B cell (primary cell): ENCODE results near the gene USP6NL. TPM values are rescaled to one million over a fixed set of nuclear protein-coding genes. Genes with fewer than 3 reads are reported as not detected.

Experiments used
- ATAC-seq: fragments of 200-7000 bp; cut with Tn5 transposase; one replicate; pipeline ENCODE4 v1.10.0; 2021; ENCODE audit warnings: low read depth, mild to moderate bottlenecking, moderate number of reproducible peaks, moderate library complexity
- CTCF ChIA-PET: fragments of 350-600 bp; sonication (Branson Sonifier 250); formaldehyde crosslinking; loops from one replicate; lab custom pipeline; 2021; ENCODE audit warnings: antibody characterized with exemption, inconsistent platforms; lab: Charles Lee
- POLR2A ChIA-PET: fragments of 350-600 bp; sonication (Branson Sonifier 250); formaldehyde crosslinking; loops from one replicate; lab custom pipeline; 2021; ENCODE audit warnings: antibody characterized with exemption; lab: Charles Lee
- DNase-seq: peaks from one replicate; pipeline ENCODE4 v3.0.0; 2013
- H2AFZ ChIP-seq: 2 replicates; pipeline ENCODE4 v1.6.1; 2012; ENCODE audit warnings: mild to moderate bottlenecking, low read depth, low read length; ENCODE audit not compliant: insufficient read depth, poor library complexity, severe bottlenecking
- H3K27ac ChIP-seq, 2 donors: 1 replicate in 1 of 2; 2 replicates in 1 of 2; pipeline ENCODE4 v1.5.1; 2012 to 2013; ENCODE audit warnings: low read length in 2 of 2, mild to moderate bottlenecking in 2 of 2, moderate library complexity in 1 of 2
- H3K27me3 ChIP-seq, 4 experiments: fragments of 200-600 bp in 1 of 4; sonication (generic) in 1 of 4; replicated peaks in 1 of 4; 1 replicate in 2 of 4; 2 replicates in 2 of 4; pipeline versions ENCODE4 v1.6.1 to v1.7.0; 2013 to 2016; ENCODE audit warnings: low read length in 3 of 4, mild to moderate bottlenecking in 2 of 4, mixed read lengths in 1 of 4, moderate library complexity in 1 of 4; ENCODE audit not compliant: insufficient read depth in 4 of 4, control insufficient read depth in 3 of 4; ENCODE audit errors: control extremely low read depth in 1 of 4
- H3K36me3 ChIP-seq, 2 experiments: replicated peaks in 1 of 2; 1 replicate in 1 of 2; 2 replicates in 1 of 2; pipeline versions ENCODE4 v1.6.1 to v1.7.1; 2013; ENCODE audit warnings: low read length in 1 of 2; ENCODE audit not compliant: insufficient read depth in 2 of 2, control insufficient read depth in 1 of 2; ENCODE audit errors: control extremely low read depth in 1 of 2, extremely low read depth in 1 of 2
- H3K4me1 ChIP-seq, 2 donors: fragments of 200-600 bp in 1 of 2; sonication (generic) in 1 of 2; 1 replicate in 1 of 2; 2 replicates in 1 of 2; pipeline versions ENCODE4 v1.5.1 to v1.6.1; 2013 to 2017; ENCODE audit warnings: low read length in 2 of 2; ENCODE audit not compliant: control insufficient read depth in 2 of 2, insufficient read depth in 2 of 2
- H3K4me2 ChIP-seq: replicated peaks from 2 replicates; pipeline ENCODE3; 2012; ENCODE audit warnings: mild to moderate bottlenecking, low read depth, low read length; ENCODE audit not compliant: poor library complexity, severe bottlenecking
- H3K4me3 ChIP-seq, 5 experiments: fragments of 200-600 bp in 1 of 5; sonication (generic) in 1 of 5; 1 replicate in 3 of 5; 2 replicates in 2 of 5; pipeline versions ENCODE4 v1.5.1 to v1.7.0; 2011 to 2016; ENCODE audit warnings: low read length in 4 of 5, mild to moderate bottlenecking in 4 of 5, low read depth in 2 of 5, control low read depth in 1 of 5, moderate library complexity in 1 of 5; ENCODE audit not compliant: insufficient read depth in 1 of 5; ENCODE audit errors: control extremely low read depth in 1 of 5, extremely low read depth in 1 of 5
- H3K79me2 ChIP-seq: fragments of 200-600 bp; sonication (generic); one replicate; pipeline ENCODE4 v1.6.0; 2016; ENCODE audit warnings: low read length; ENCODE audit not compliant: control insufficient read depth, insufficient read depth
- H3K9ac ChIP-seq: fragments of 200-600 bp; sonication (generic); 2 replicates; pipeline ENCODE4 v1.6.1; 2017; ENCODE audit warnings: mild to moderate bottlenecking, low read length, moderate library complexity
- H3K9me3 ChIP-seq, 3 donors: one replicate each; pipeline versions ENCODE4 v1.6.1 to v1.7.1; 2013; ENCODE audit warnings: low read length in 2 of 3; ENCODE audit not compliant: control insufficient read depth in 2 of 3, insufficient read depth in 1 of 3; ENCODE audit errors: control extremely low read depth in 1 of 3
- H4K20me1 ChIP-seq: 2 replicates; pipeline ENCODE4 v1.6.0; 2012; ENCODE audit warnings: mild to moderate bottlenecking, low read length; ENCODE audit not compliant: insufficient read depth, control insufficient read depth, poor library complexity, severe bottlenecking
- H3K27ac Mint-ChIP-seq: one replicate; pipeline ENCODE4 v1.8.0; 2021; ENCODE audit warnings: mixed read lengths
- H3K27me3 Mint-ChIP-seq: one replicate; pipeline ENCODE4 v1.8.0; 2021; ENCODE audit warnings: mixed read lengths
- H3K4me1 Mint-ChIP-seq: one replicate; pipeline ENCODE4 v1.8.0; 2021; ENCODE audit warnings: mixed read lengths
- H3K4me3 Mint-ChIP-seq: one replicate; pipeline ENCODE4 v1.8.0; 2021; ENCODE audit warnings: mixed read lengths
- H3K9me3 Mint-ChIP-seq: one replicate; pipeline ENCODE4 v1.8.0; 2022; ENCODE audit warnings: mixed read lengths; ENCODE audit not compliant: insufficient read depth
- CTCF ChIP-seq: fragments of 200-600 bp; IDR thresholded peaks from one replicate; pipeline ENCODE4 v1.8.0; 2022; ENCODE audit warnings: antibody characterized with exemption, mild to moderate bottlenecking
- EZH2 ChIP-seq: IDR thresholded peaks from 2 replicates; pipeline ENCODE4 v1.6.1; 2012; ENCODE audit warnings: borderline replicate concordance, low read depth, mild to moderate bottlenecking, moderate library complexity, low read length; ENCODE audit not compliant: insufficient read depth, poor library complexity, severe bottlenecking
- WGBS: methylation state at CpG from one replicate; pipeline ENCODE4 v1.1.5; 2013; ENCODE audit warnings: missing lambda C conversion rate; ENCODE audit not compliant: insufficient coverage; 5-methylcytosine and 5-hydroxymethylcytosine counted together
- intact Hi-C: fragments of 100-400 bp; cut with micrococcal nuclease; formaldehyde crosslinking; loops from one replicate; pipeline ENCODE4 v1.10.0; 2022
- polyA plus RNA-seq: library from polyadenylated mRNA; depleted of rRNA; stranded (reverse); fragments of >200 nt; gene quantifications from 2 replicates; pipeline ENCODE4 v1.2.3, GENCODE V29; 2012
- total RNA-seq, 2 donors: library from RNA; stranded (reverse); fragments of 120-200 nt in 1 of 2; gene quantifications; 1 replicate in 1 of 2; 2 replicates in 1 of 2; pipeline versions ENCODE4 v1.2.3 to v1.2.4, GENCODE V29; 2013 to 2022

The USP6NL gene
- total and polyA plus RNA-seq, 2 donors (not counting 1 experiment from before 2014, with no cell fraction given), result 27.0 to 61.5 TPM

- peaks cover 86% of the 10 kb centered on the region for H3K4me1 Mint-ChIP-seq
- intact Hi-C loops, result loop anchor here (1.0 to 5.0 kb wide), 2 partner anchors 8 to 71 kb away; no protein-coding TSS in a partner anchor
- peak overlapping the region; percentile 67 for H3K4me2 ChIP-seq
- no peak overlapping the region for H2AFZ ChIP-seq
- no peaks in the 10 kb centered on the region for H3K27me3 Mint-ChIP-seq
- H3K9me3 ChIP-seq, result peaks cover 0 to 4% (median 0%) of the 10 kb centered on the region in 3 donors
- ChIA-PET CTCF (interaction anchor here (0.5 to 2.9 kb wide), 11 partner anchors 12 to 189 kb away, joined by 3 to 12 read pairs (median 5); no protein-coding TSS in a partner anchor), POLR2A (interaction anchor here (0.8 kb wide), 1 partner anchor 72 kb away, joined by 3 read pairs; no protein-coding TSS in a partner anchor)
- peaks cover 6% of the 10 kb centered on the region for H4K20me1 ChIP-seq
- H3K27me3 ChIP-seq, result no peaks in the 10 kb centered on the region
- H3K9me3 Mint-ChIP-seq, result no peaks in the 10 kb centered on the region
- H3K27ac ChIP-seq, result peak overlapping the region; percentile 55 to 68
- peak overlapping the region; percentile 51 for H3K4me3 Mint-ChIP-seq
- TF ChIP-seq CTCF, result no peak
- TF ChIP-seq EZH2, result no peak
- peaks cover 62 to 67% of the 10 kb centered on the region in 2 donors for H3K4me1 ChIP-seq
- no peak for DNase-seq
- no peak for ATAC-seq
- H3K79me2 ChIP-seq, result peaks cover 96% of the 10 kb centered on the region
- WGBS, result 80% methylated on average over 1 of the region's 1 CpG
- no peak overlapping the region for H3K9ac ChIP-seq
- H3K27ac Mint-ChIP-seq, result peak overlapping the region; percentile 73
- H3K4me3 ChIP-seq, result no peak overlapping the region
- no peaks in the 10 kb centered on the region for H3K36me3 ChIP-seq
Observed at GRCh38 chr10:11536228-11536627, 75.2 kb downstream of the USP6NL start.

DNA sequence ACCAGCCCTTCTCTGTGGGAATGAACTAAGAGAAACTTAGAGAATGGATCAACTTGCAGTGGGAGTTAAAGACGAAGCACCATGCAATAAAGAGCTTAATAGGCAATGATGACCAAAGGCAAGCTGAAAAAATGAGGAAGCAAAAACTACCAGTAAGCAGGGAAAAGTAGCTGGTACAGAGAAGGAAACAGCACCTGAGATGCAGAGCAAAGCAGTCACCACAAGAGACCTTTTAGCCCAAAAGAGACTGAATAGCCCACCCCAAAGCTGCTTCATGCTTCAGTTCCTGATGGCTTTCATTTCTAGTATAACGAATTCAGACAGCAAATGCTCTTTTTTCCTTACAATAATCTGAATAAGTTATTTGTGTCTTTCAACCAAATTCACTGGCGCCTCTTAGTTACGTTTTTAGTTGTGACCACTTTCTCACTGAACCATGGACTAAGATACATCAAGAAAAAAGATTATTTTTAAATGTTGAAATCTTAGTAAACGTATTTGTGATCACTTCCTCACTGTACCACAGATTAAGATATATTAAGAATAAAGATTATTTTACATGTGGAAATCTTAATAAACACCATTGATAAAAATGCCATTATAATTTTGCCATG, 76.0 kb downstream of the USP6NL start:
- H3K9ac ChIP-seq, result peak overlapping the region; percentile 34
- CTCF ChIA-PET, result interaction anchor here (0.5 to 2.9 kb wide), 15 partner anchors 12 to 222 kb away, joined by 3 to 12 read pairs (median 5); no protein-coding TSS in a partner anchor
- intact Hi-C loops, result loop anchor here (5.0 kb wide), 1 partner anchor 72 kb away; no protein-coding TSS in a partner anchor
- H3K4me1 ChIP-seq, result peaks cover 63 to 67% of the 10 kb centered on the region in 2 donors
- Mint-ChIP-seq H3K4me3 (peak overlapping the region; percentile 80), H3K27ac (peak overlapping the region; percentile 94), H3K9me3 (no peaks in the 10 kb centered on the region), H3K27me3 (no peaks in the 10 kb centered on the region), H3K4me1 (peaks cover 89% of the 10 kb centered on the region)
- TF ChIP-seq CTCF (peak; percentile 10), EZH2 (no peak)
- peaks cover 97% of the 10 kb centered on the region for H3K79me2 ChIP-seq
- H2AFZ ChIP-seq, result peak overlapping the region; percentile 4
- POLR2A ChIA-PET, result interaction anchor here (0.7 to 1.3 kb wide), 4 partner anchors 19 to 73 kb away, joined by 3 read pairs; no protein-coding TSS in a partner anchor
- peaks cover 6% of the 10 kb centered on the region for H4K20me1 ChIP-seq
- no peaks in the 10 kb centered on the region for H3K27me3 ChIP-seq
- no CpG with 5 or more reads among the region's 5 CpGs for WGBS
- H3K9me3 ChIP-seq, result peaks cover 0 to 4% (median 0%) of the 10 kb centered on the region in 3 donors
- H3K36me3 ChIP-seq, result no peaks in the 10 kb centered on the region
- ATAC-seq, result peak; percentile 75
- peak overlapping the region; percentile 55 to 68 for H3K27ac ChIP-seq
- DNase-seq, result peak; percentile 76
- peak overlapping the region in 3 of 5 experiments; percentile 3 to 46 (median 26) for H3K4me3 ChIP-seq
- H3K4me2 ChIP-seq, result peak overlapping the region; percentile 67
